PC-3 (cell line): ENCODE measurements around the gene OR2C3. TPM values are rescaled to one million over a fixed set of nuclear protein-coding genes. Genes with fewer than 3 reads are reported as not detected.

ENCODE experiments used
- ATAC-seq: fragments of 200-7000 bp; cut with Tn5 transposase; 2 replicates; pipeline ENCODE4 v1.9.1; 2020; ENCODE audit warnings: mild to moderate bottlenecking, moderate library complexity
- Bru-seq: library from RNA; stranded (reverse); fragments of 400-500 nt; gene quantifications from one replicate; lab custom pipeline; 2021; lab: Mats Ljungman, UMichigan
- BruChase-seq, 2 experiments: library from RNA; stranded (reverse); fragments of 400-500 nt; gene quantifications; one replicate each; lab custom pipeline; 2021; lab: Mats Ljungman, UMichigan
- BruUV-seq: library from RNA; stranded (reverse); fragments of 400-500 nt; replicated peaks from 2 replicates; lab custom pipeline; 2021; lab: Mats Ljungman, UMichigan
- CTCF ChIA-PET: fragments of 300-600 bp; sonication (Branson Sonifier 250); formaldehyde crosslinking; loops from one replicate; lab custom pipeline; 2022; ENCODE audit warnings: antibody characterized with exemption; lab: Charles Lee
- POLR2A ChIA-PET: fragments of 300-600 bp; sonication (Branson Sonifier 250); formaldehyde crosslinking; loops from one replicate; lab custom pipeline; 2022; ENCODE audit warnings: antibody characterized with exemption; ENCODE audit not compliant: unreplicated experiment; lab: Charles Lee
- DNase-seq: peaks from one replicate; pipeline ENCODE4 v3.0.0-alpha.2; 2015
- H2AFZ ChIP-seq: fragments of 300-600 bp; sonication (generic); 2 replicates; pipeline ENCODE4 v1.6.0; 2016; ENCODE audit warnings: antibody characterized with exemption, low read length
- H3F3A ChIP-seq: fragments of 300-600 bp; sonication (generic); one replicate; pipeline ENCODE4 v1.6.0; 2017; ENCODE audit warnings: antibody characterized with exemption, low read length, control low read depth, mild to moderate bottlenecking; ENCODE audit not compliant: unreplicated experiment
- H3K27ac ChIP-seq: fragments of 300-600 bp; sonication (generic); 2 replicates; pipeline ENCODE4 v1.5.1; 2016; ENCODE audit warnings: mild to moderate bottlenecking, low read length
- H3K27me3 ChIP-seq: fragments of 300-600 bp; sonication (generic); 2 replicates; pipeline ENCODE4 v1.6.1; 2016; ENCODE audit warnings: low read length, mixed read lengths
- H3K36me3 ChIP-seq: fragments of 300-600 bp; sonication (generic); 2 replicates; pipeline ENCODE4 v1.6.1; 2016; ENCODE audit warnings: low read depth, mixed run types, low read length, mixed read lengths
- H3K4me1 ChIP-seq: fragments of 300-600 bp; sonication (generic); 2 replicates; pipeline ENCODE4 v1.5.1; 2016; ENCODE audit warnings: low read length; ENCODE audit not compliant: insufficient read depth
- H3K4me2 ChIP-seq: fragments of 300-600 bp; sonication (generic); 2 replicates; pipeline ENCODE4 v1.6.0; 2016; ENCODE audit warnings: low read length
- H3K4me3 ChIP-seq: fragments of 300-600 bp; sonication (generic); 2 replicates; pipeline ENCODE4 v1.5.1; 2016; ENCODE audit warnings: mild to moderate bottlenecking, low read length, mixed read lengths
- H3K79me2 ChIP-seq: fragments of 300-600 bp; sonication (generic); 2 replicates; pipeline ENCODE4 v1.6.1; 2017; ENCODE audit warnings: low read length, mixed read lengths
- H3K9ac ChIP-seq: fragments of 300-600 bp; sonication (generic); 2 replicates; pipeline ENCODE4 v1.6.0; 2016; ENCODE audit warnings: mild to moderate bottlenecking, low read length
- H3K9me2 ChIP-seq: fragments of 300-600 bp; sonication (generic); replicated peaks from 2 replicates; pipeline ENCODE4 v1.6.1; 2016; ENCODE audit warnings: mixed run types, low read length, mixed read lengths
- H3K9me3 ChIP-seq: fragments of 300-600 bp; sonication (generic); 2 replicates; pipeline ENCODE4 v1.6.1; 2016; ENCODE audit warnings: low read length, mixed read lengths
- H4K20me1 ChIP-seq: fragments of 300-600 bp; sonication (generic); 2 replicates; pipeline ENCODE4 v1.6.1; 2016; ENCODE audit warnings: low read length, mixed read lengths
- CTCF ChIP-seq: fragments of 300-600 bp; sonication (generic); conservative IDR thresholded peaks from 2 replicates; pipeline ENCODE4 v1.5.1; 2017; ENCODE audit warnings: antibody characterized with exemption, low read depth, mild to moderate bottlenecking, low read length
- EZH2 ChIP-seq: fragments of 300-600 bp; sonication (generic); IDR thresholded peaks from one replicate; pipeline ENCODE4 v1.6.1; 2017; ENCODE audit warnings: antibody characterized with exemption, mild to moderate bottlenecking, low read length; ENCODE audit not compliant: unreplicated experiment
- EZH2phosphoT487 ChIP-seq: fragments of 300-600 bp; sonication (generic); IDR thresholded peaks from 2 replicates; pipeline ENCODE4 v1.6.1; 2018; ENCODE audit warnings: mild to moderate bottlenecking, antibody characterized with exemption, low read length, borderline replicate concordance
- intact Hi-C: fragments of 100-400 bp; cut with micrococcal nuclease; formaldehyde crosslinking; loops from 2 replicates; pipeline ENCODE4 v1.9.0; 2023
- long read RNA-seq: library from polyadenylated mRNA; unstranded; transcript quantifications from one replicate; pipeline ENCODE4 v2.0.0, GENCODE V29; 2021; ENCODE audit not compliant: unreplicated experiment
- total RNA-seq: library from RNA; depleted of rRNA; stranded (reverse); fragments of >200 nt; gene quantifications from 2 replicates; pipeline ENCODE4 v1.2.3, GENCODE V29; 2014; rRNA removed

The OR2C3 gene
- total RNA-seq (not detected in 2 replicates), Bru-seq, nascent RNA (not detected), BruChase-seq, experiment 1, labeled RNA remaining after a 6-hour chase (not detected), BruChase-seq, experiment 2, labeled RNA remaining after a 2-hour chase (not detected)
- long read RNA-seq: 0 reads

GRCh38 chr1:247536340-247536739 is at the start of gene OR2C3:
TSS of gene OR2C3 (minus strand) at chr1:247536440. CDS start at chr1:247532511, 3,929 bp downstream.
- intact Hi-C loops: no loop called here
- CTCF ChIA-PET: no interaction called here
- Histone ChIP-seq H3K4me3 (no peak within 1 kb of the TSS), H2AFZ (no peak within 1 kb of the TSS), H4K20me1 (no peaks in the 10 kb centered on the region), H3K9me3 (no peaks in the 10 kb centered on the region), H3K27ac (no peak within 1 kb of the TSS), H3K4me2 (no peak within 1 kb of the TSS), H3K27me3 (no peaks in the 10 kb centered on the region), H3K36me3 (no peaks in the 10 kb centered on the region), H3K79me2 (no peaks in the 10 kb centered on the region), H3F3A (no peaks in the 10 kb centered on the region), H3K4me1 (no peaks in the 10 kb centered on the region), H3K9ac (no peak within 1 kb of the TSS), H3K9me2 (no peaks in the 10 kb centered on the region)
- no peak for TF ChIP-seq CTCF
- no peak for TF ChIP-seq EZH2phosphoT487
- TF ChIP-seq EZH2: no peak
- POLR2A ChIA-PET: interaction anchor here (0.6 kb wide), 1 partner anchor 775 kb away, joined by 3 read pairs; no protein-coding TSS in a partner anchor
- BruUV-seq: no TSS peak
- no peak for DNase-seq
- ATAC-seq: no peak

- intact Hi-C loops: loop anchor here (5.0 to 10.0 kb wide), 2 partner anchors 278 to 336 kb away; partner anchors contain the start of gene TRIM58
- no peaks in the 10 kb centered on the region for H3K9me2 ChIP-seq
- no peak for ATAC-seq
Observed at GRCh38 chr1:247578946-247579460, 42.8 kb upstream of the OR2C3 start.

More at GRCh38 chr1:247578946-247579460, 42.8 kb upstream of the OR2C3 start:
- Histone ChIP-seq H3K27ac (no peak overlapping the region), H3K27me3 (peaks cover 32% of the 10 kb centered on the region; the same call in 1 of the 2 replicates), H3K4me2 (no peak overlapping the region), H3K9ac (no peak overlapping the region), H3K4me3 (no peak overlapping the region), H3K79me2 (no peaks in the 10 kb centered on the region), H3K4me1 (no peaks in the 10 kb centered on the region), H3K36me3 (no peaks in the 10 kb centered on the region), H3F3A (no peaks in the 10 kb centered on the region), H2AFZ (no peak overlapping the region), H3K9me3 (no peaks in the 10 kb centered on the region), H4K20me1 (no peaks in the 10 kb centered on the region)
- CTCF ChIA-PET: no interaction called here
- TF ChIP-seq EZH2phosphoT487 (no peak), CTCF (no peak), EZH2 (no peak)
- POLR2A ChIA-PET: no interaction called here
- DNase-seq: no peak
- BruUV-seq: no TSS peak
